Left renal cortex interstitium (tissue), 4 donors: ENCODE measurements around the gene AK8. TPM values are rescaled to one million over a fixed set of nuclear protein-coding genes. Genes with fewer than 3 reads are reported as not detected.

Experiments used
- DNase-seq, 4 donors: peaks; one replicate each; pipeline ENCODE4 v3.0.0-alpha.2; 2013; ENCODE audit warnings: low read depth in 4 of 4, low spot score in 2 of 4, missing footprints in 1 of 4
- polyA plus RNA-seq, 4 donors: library from polyadenylated mRNA; unstranded; fragments of 120-200 nt; gene quantifications; one replicate each; pipeline ENCODE4 v1.2.1, GENCODE V29; 2013; ENCODE audit not compliant: insufficient read length in 4 of 4

The AK8 gene
- polyA plus RNA-seq, 4 donors: 2.9 to 4.0 (median 3.7) TPM

DNA sequence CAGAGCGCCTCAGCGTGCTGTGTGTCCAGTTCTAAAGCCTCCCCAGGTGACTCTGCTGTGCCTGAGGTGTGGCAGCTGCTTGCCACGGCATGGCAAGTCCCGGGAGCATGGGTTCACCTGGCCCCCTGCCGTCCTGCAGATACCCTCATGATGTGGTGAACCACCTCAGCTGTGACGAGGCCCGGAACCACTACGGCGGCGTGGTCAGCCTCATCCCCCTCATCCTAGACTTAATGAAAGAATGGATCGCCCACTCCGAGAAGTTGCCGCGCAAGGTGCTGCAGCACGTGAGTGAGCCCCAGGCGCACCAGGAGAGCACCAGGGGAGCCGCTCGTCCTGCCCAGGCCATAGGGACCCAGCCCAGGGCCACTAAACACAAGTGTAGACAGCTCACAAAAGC, 10.1 kb upstream of the AK8 start:
- no peak for DNase-seq

DNA sequence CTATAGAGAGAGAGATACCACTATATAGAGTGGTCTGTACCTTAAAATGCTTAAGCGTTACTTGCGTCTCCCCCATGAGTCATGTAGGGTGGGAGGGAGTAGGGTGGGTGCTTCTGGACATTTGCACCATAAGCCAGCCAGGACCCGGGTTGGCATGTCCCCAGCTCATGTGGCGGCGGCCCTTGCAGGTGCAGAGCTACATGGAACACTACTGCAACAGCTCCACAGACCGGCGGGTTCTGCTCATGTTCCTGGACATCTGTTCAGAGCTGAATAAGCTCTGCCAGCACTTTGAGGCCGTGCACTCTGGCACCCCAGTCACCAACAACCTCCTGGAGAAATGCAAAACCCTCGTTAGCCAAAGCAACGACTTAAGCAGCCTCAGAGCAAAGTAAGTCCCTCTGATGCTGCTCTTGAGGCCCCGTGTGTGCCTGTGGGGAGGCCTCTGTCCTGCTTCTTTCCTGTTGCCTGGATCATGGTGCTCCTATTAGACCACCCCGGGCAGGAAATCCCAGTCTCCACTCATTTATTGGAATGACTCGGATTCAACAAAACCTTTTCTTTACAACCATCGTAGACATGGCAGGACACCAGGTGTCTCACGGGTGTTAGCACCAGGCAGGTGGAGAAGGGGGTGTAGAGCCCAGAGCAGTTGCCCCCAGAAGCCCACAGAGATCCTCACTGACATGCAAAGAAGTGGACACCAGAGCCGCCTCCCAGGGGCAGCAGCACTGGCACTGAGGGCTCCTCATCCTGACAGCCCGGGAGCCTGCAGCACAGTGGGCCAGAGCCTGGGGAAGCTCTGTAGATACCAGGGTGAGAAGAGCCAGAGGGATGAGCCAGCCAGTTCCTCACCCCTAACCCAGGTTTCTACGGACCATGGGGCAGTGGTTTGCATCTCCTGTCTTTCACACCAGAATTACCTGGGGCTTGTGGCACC, 9.4 kb upstream of the AK8 start:
- DNase-seq: no peak

DNA sequence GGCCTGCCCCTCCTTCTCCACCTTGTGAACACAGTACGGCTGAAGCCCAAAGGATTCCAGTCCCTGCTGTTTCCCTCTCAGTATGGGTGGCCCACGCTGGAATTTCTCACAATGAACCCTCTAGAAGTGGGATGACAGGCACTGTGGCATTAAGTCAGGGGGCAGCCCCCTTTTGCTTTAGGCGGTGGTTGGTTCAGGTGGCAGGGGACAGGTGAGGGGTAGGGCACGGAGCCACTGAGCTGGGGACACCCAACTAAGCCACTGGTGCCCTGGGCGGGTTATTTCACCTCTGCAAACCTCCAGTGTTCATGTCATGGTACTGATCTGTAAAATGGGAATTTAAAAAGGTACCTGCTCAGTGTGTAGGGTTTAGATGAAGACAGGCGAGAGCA, 8.2 kb upstream of the AK8 start:
- no peak for DNase-seq

DNA sequence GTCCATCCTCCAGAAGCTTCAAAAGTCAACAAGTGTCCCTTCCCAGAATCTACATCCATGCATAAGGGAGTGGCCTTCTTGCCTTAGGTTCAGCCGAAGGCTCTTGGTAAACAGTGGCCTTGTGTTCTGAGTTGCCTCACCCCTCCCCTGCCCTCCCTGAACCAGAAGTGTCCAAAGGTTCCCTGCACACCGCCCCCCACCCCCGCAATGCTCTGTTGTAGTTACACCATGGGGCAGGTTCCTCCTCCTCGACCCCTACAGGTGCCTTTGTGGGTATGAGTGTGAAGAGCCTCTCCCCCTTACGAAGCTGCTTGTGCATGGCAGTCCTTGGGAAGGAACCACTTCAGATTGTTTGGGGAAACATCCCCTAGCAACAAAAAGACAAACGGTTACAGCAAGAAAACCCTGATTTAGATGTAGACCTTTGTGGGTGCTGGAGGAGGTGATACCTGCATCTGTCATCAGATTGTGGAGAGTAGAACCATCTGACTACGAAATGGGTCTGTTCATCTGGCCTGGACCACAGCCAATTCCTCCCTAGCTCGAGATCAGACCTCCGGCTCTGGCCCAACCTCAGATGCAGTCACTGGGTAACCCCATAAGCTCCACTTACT, 7.7 kb upstream of the AK8 start:
- no peak for DNase-seq

DNA sequence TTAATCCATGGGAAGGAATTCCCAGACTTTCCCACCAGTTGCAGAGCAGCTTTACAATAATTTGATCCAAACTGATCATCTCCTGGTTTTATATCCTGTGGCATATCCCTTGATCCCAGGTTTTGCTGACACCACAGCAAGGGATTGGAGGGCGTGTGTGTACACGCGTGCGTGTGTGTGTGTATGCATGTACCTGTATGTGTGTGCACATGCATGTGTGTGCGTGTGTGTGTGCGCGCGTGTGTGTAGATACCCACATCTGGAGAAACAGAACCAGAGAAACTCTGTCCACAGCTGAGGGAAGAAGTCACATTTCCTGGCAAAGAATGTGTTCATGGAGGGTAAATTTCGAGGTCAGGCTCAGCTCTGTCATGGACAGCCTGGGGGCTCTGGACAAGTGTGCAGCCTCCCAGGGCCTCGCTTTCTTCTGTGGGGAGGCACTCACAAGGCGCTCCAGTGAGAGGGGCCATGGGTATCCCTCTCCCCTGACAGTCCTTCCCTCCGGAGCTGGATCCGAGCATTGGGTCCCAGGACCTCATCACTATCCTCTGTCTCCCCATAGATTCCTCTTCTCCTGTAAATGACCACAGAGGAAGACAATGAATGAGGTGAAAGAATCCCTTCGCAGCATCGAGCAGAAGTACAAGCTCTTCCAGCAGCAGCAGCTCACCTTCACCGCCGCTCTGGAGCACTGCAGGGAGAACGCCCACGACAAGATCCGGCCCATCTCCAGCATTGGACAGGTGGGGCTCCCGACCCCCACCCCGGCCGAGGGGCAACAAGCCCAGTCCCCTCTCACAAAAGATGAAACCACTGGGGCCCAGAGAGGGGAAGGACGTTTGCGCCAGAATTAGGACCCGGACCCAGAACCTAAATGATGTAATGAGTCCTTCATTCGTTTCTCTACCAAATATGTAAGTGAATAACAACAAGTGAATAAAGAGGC, 5.5 kb upstream of the AK8 start:
- no peak for DNase-seq

DNA sequence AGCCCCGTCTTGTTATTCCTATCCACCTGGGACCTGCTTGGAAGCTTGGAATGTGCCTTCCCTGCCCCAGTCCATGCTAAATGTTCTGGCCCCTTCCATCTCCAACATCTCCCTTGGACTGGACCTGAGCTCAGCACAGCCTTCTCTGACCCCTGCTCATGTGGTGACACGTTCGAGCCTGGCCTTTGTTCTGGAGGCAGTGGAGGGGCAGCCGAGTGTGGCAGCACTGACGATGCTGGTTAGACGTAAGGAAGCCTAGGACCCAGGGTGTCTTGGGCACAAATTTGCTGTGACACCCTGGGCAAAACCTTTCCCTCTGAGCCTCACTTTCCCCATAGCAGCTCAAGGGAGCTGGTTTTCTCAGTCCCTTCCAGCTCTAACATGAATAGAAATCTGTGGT, 4.5 kb upstream of the AK8 start:
- no peak for DNase-seq

DNA sequence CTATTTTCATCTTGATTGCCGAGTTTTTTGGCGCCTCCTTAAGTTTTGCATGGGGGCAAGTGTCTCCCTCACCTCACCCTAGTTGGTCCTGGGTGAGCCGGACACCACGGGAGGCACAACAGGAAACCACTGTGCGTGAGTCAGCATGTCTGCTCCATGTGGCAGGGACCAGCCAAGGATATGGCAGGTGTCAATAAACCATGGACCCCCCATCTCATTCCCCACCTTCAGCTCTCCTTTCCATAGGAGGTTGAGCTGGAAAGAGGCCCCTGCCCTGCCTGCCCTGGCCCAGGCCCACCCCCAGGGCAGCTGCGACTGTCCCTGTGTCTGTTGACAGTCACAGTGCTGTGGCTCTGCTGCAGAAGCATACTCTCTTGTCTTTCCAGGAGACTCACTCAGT, 3.7 kb upstream of the AK8 start:
- DNase-seq: no peak

DNA sequence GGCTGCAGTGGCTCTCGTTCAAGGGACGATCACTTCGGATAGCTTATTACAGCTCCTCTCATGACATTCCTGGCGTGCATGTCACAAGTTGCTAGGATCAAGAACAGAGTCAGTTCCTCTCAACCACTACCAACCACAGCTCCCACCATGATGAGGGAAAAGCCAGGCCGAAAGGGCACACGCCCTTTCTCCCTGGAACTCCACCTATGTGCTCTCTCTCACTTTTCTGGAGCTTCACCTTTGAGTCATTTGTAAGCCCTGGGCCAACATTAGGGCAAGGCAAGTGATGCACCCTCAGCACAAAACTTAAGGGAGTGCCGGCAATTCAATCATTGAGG, 2.2 kb upstream of the AK8 start:
- DNase-seq: no peak

DNA sequence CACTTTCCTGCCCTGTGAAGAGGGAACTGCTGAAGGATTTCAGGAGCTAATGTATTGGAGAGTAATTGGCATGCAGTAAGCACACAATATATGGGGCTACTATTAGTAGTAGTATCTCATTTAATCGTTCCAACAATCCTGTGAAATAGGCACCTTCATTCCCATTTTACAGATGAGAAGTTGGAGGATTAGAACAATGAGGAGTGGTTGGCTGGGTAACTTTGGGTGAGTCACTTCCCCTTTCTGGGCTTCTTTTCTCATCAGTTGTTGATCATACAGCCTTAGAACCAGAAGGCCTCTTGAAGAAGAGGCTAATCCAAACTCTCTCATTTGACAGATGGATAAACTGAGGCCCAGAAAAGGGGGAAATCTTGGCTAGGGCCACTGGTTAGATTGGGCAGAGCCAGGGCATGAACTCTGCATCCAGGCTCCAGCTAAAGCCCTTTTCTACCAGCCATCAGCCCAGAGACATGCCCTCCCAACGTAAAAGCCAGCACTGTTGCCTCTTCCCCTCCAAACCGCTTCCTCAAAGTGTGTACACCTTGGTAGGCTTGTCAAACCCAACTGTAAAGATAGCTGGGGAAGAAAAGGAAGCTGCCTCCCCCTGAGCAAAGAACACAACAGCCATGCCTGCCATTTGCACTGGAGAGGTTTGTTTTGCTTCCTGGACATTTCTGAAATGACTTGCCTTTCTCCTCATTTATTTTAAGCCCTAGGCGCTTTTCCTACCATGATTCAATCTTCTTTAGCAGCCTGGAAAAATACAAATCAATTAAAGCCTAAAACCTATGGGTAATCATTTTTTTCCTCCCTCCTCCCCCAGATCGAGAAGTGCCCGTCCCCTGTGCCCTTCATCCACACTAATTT, 1.6 kb upstream of the AK8 start:
- no peak for DNase-seq

DNA sequence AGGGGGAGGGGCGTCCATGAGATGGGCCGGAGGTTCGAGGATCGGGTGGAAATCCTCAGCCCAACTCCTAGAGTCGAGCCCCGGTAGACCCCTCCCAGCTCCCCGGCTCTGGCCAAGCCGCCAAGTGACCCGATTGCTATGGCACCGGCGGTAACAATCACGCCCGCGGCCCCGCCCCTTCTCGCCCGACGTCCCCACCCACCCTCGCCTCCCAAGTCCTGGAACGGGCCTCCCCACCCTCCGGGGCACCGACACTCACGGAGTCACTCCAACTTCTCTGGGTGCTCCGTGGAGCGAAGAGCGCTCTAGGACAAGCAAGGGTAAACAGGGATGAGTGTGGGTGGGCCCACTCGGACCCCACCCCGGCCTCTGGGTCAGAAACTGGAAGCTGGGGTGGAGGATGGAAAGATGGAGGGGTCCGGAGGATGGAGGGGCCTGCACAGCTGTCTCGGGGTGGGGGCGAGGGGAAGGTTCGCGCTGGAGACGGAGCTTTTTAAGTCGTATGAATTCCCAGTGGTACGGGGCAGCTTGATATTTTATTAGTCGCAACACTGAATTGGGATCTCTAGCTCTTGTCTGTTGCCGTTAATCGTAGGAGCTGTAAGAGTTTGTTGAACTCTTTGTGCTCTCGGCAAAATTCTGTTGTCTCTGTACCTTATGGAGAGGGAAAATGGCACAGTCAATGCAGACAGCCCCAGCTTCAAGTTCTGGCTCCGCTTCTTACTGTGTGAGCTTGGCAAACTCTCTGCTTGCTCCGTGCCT, 792 bp upstream of the AK8 start, which contains the start of gene SPACA9:
Gene SPACA9 (plus strand): TSS at position 204 of the 762 bp plus-strand sequence. CDS start 5,050 bp downstream, outside the sequence.
- DNase-seq: peak in 3 of 4 donors; percentile 29 to 49 (median 37)

DNA sequence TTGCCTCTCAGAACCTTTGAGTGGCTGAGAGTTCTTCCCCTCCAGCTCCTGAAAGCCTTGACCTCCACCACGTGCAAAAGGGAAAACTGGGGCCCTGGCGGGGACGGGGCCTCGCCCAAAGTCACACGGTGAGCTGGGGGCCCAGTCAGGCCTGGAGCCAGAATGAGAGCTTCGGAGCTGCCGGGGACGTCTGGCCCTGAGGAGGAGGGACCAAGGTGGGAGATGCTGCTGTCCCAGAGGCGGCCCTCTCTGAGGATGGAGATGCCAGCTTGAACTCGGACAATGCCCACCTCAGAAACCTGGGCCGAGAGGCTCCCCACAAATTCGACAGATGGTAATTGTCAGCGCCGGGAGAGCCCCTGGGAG, 643 bp downstream of the AK8 start:
- DNase-seq: no peak

DNA sequence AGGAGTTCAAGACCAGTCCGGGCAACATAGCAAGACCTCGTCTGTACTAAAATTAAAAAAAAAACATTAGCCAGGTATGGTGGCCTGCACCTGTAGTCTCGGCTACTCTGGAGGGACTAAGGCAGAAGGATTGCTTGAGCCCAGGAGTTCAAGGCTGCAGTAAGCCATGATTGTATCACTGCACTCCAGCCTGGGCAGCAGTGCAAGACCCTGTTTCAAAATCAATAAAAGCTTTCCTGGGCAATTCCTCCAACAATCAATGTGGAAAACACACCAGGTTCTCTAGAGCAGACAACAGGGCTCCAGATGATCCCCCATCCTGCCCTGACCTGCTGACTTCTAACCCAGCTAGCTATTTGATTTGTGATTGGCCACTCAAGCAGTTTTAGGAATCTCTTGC, 1.2 kb downstream of the AK8 start:
- no peak for DNase-seq

DNA sequence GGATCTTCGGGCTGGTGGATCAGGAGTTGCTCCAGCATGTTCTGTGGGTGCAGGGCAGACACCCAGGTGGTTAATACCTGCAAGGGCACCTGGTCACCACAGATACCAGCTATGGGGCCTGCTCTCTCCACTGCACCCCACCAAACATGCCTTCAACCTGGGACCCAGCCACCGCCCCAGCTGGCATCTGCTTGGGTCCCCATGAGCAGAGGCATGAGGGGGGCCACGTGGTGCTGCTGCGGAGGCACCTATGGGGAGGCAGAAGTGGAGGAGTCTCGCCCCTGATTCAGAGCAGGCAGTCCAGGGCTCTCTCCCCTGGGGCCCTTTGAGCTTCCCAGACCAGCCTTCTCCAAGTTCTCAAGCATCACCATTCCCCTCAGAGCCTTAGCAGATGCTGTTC, 2.9 kb downstream of the AK8 start:
- DNase-seq: no peak

DNA sequence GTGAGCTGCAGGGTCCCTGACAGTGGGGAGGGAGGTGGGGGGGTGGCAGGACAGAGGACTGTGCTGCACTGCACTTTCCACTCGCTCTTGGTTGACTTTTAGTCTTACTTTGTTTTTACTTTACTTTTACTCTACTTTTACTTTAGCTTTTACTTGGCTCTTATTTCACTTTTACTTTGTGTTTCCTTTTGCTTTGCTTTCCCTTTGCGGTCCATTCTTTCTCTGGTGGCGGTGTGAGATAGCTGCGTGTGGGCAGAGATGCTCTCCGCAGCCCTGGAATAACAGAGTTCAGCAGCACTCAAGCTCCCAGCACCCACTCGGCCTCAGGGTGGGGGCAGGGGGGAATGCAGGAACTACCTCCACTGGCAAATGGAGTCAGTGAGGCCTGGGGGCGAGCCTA, 4.7 kb downstream of the AK8 start:
- DNase-seq: no peak

DNA sequence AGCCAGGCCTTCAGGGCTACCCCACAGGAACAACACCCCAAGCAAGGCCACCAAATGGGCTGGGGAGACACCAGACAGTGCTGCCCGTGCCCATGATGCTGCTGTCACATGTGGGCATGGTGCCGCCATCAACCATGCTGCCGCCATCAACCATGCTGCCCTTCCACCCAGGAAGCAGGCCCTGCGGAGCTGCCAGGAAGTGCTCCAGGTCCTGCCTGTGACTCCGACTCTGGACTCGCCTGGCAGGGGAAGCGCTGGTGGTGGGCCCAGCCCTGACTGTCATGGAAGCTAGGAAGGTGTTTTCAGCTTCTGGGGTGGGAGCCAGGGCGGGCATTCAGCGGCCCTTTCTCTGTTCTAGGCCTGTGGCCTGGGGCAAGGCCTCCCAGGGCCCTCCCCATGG, 8.8 kb downstream of the AK8 start:
- DNase-seq: no peak

DNA sequence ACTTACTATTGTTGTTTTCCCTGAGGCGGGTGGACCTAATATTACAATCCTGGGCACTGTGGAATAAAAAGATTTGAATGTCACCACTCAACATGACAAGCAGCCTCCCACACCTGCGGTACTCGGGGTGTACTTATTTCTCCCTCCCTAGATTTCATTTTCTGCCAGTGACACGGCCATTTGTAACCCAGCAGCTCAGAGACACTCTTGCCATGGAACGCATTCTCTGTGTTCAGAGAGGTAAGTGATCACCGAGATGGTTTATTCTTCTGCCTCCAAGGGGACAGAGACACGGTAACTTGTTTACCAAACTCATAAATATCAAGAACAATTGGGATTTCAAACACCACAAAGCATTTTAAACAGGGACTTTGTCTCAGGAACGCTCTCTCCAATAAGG, 11.2 kb downstream of the AK8 start:
- DNase-seq: no peak

DNA sequence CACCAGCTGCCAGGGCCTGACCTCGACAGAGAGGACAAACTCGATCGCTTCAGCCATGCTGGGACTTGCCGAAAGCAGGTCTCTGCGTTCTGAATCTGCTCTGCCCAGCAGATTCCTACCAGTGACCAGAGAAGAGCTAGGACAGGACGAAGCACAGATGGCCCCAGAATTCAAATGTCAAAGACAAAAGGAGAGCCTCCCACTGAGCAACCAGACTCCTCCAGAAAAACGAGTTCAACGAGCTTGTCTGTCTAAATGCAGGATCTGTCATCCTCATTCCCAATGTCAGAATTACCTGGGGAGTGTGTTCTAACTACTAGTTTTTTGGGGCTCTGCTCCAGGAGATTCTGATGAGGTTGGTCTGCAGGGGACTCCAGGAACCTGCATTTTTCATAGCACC, 13.4 kb downstream of the AK8 start:
- no peak for DNase-seq

DNA sequence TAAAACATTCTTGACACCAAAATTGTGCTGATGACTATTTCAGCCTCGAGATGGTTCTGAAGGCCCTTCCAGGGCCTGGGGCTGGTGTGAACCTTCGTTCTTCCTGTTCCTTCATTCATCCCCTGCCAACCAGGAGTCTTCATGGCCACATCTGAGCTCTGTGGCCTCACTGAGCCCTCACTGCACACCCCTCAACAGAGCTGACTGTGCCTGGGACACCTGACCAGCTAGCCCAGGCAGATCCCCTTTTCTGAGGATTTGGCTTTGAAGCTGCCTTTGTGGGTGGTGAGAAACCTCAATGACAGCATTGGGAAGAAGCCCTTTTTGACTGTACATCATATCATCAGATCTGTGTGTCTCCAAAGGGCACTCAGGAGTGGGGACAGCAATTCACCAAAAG, 13.8 kb downstream of the AK8 start:
- DNase-seq: no peak

DNA sequence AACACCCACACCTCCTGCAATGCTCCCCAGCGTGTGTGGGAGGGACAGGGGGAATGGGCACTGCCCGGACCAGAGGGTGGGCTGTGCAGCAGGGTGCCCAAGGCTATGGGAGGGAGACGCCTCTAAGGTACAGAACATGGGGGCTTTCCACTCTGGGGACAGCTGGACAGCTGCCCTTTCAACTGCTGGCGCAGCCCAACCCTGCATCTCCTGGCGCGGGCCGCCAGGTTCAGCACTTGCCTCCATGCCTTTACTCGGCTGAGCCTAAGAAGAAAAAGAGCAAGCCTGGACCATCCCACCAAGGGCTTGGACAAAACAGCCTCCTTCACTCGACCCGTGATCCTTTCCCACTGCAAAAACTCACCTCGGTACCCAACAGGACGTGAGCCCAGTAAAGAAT, 15.0 kb downstream of the AK8 start:
- DNase-seq: no peak

DNA sequence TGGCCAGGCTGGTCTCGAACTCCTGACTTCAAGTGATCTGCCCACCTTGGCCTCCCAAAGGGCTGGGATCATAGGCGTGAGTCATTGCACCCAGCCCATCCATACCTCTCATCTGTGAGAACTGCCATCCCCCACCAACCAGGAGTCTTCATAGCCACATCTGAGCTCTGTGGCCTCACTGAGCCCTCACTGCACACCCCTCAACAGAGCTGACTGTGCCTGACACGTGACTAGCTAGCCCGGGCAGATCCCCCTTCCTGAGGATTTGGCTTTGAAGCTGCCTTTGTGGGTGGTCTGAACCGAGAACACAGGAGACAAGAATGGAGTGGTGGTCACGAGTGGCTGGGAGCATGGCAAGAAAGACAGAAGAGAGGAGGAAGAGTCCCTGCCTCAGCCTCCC, 15.6 kb downstream of the AK8 start:
- DNase-seq: no peak
